NB4 (cell line): ENCODE measurements around the gene LILRA6.
"Not testable (repeated sequence)": the region's sequence is repeated elsewhere in the genome, so short reads cannot be mapped to it uniquely, and the experiment has no call there.

Source experiments
- MYC ChIP-seq: IDR thresholded peaks from 2 replicates; pipeline ENCODE4 v1.6.1; 2011; ENCODE audit warnings: low read depth, low read length
- POLR2A ChIP-seq: IDR thresholded peaks from 2 replicates; pipeline ENCODE4 v1.6.1; 2011; ENCODE audit warnings: mild to moderate bottlenecking; ENCODE audit not compliant: insufficient read length; ENCODE audit errors: extremely low read depth
- TF ChIP-seq, protein P1 (sequence below): IDR thresholded peaks from one replicate; pipeline ENCODE4 v1.5.1; 2012; ENCODE audit warnings: low read depth, low read length
- TF ChIP-seq, protein P2 (sequence below): IDR thresholded peaks from 2 replicates; pipeline ENCODE4 v1.6.1; 2011; ENCODE audit warnings: low read depth, low read length

DNA sequence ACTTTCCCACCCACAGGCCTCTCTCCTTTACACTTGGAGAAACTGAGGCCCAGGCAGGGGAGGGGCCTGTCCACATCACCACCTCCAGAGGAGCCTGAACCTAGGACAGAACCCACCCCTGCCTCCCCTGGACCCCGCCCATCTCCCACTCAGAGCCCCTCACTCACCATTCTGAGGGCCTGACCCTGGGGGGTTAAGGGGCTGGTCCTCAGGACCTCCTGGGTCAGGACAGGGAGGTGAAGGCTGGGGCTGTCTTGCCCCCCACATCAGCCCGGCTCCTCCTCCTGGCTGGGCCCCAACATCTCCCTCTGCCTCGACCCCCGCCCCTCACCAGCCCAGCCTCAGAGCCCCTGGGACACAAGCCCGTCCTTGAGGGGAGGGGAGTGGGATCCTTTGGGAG, 22.9 kb downstream of the LILRA6 start:
- TF ChIP-seq POLR2A, MYC: not testable (repeated sequence)
- TF ChIP-seq, protein P1, sequence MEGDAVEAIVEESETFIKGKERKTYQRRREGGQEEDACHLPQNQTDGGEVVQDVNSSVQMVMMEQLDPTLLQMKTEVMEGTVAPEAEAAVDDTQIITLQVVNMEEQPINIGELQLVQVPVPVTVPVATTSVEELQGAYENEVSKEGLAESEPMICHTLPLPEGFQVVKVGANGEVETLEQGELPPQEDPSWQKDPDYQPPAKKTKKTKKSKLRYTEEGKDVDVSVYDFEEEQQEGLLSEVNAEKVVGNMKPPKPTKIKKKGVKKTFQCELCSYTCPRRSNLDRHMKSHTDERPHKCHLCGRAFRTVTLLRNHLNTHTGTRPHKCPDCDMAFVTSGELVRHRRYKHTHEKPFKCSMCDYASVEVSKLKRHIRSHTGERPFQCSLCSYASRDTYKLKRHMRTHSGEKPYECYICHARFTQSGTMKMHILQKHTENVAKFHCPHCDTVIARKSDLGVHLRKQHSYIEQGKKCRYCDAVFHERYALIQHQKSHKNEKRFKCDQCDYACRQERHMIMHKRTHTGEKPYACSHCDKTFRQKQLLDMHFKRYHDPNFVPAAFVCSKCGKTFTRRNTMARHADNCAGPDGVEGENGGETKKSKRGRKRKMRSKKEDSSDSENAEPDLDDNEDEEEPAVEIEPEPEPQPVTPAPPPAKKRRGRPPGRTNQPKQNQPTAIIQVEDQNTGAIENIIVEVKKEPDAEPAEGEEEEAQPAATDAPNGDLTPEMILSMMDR, result not testable (repeated sequence)
- TF ChIP-seq, protein P2, sequence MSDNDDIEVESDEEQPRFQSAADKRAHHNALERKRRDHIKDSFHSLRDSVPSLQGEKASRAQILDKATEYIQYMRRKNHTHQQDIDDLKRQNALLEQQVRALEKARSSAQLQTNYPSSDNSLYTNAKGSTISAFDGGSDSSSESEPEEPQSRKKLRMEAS, result not testable (repeated sequence)
